Suprapubic skin (tissue), 4 donors: ENCODE measurements around the gene DDX25. TPM values are rescaled to one million over a fixed set of nuclear protein-coding genes. Genes with fewer than 3 reads are reported as not detected.

Source experiments
- DNase-seq, 2 donors: peaks; one replicate each; pipeline ENCODE4 v3.0.0-alpha.2; 2019; ENCODE audit warnings: low spot score in 2 of 2
- H3K27ac ChIP-seq: fragments of 200-600 bp; sonication (generic); one replicate; pipeline ENCODE4 v1.5.1; 2019
- H3K27me3 ChIP-seq: fragments of 200-600 bp; sonication (generic); one replicate; pipeline ENCODE4 v1.5.1; 2019
- H3K36me3 ChIP-seq: fragments of 200-600 bp; sonication (generic); one replicate; pipeline ENCODE4 v1.5.1; 2019
- H3K4me1 ChIP-seq: fragments of 200-600 bp; sonication (generic); one replicate; pipeline ENCODE4 v1.5.1; 2019
- H3K4me3 ChIP-seq: fragments of 200-600 bp; sonication (generic); one replicate; pipeline ENCODE4 v1.5.1; 2019; ENCODE audit warnings: mild to moderate bottlenecking
- H3K9me3 ChIP-seq: fragments of 200-600 bp; sonication (generic); one replicate; pipeline ENCODE4 v1.5.1; 2019
- EP300 ChIP-seq: sonication (generic); formaldehyde crosslinking; IDR thresholded peaks from one replicate; pipeline ENCODE4 v1.6.1; 2017; ENCODE audit warnings: antibody characterized with exemption
- POLR2A ChIP-seq, 2 donors: fragments of 450-650 bp; IDR thresholded peaks; one replicate each; pipeline ENCODE4 v1.6.1; 2017; ENCODE audit warnings: antibody characterized with exemption in 2 of 2, mild to moderate bottlenecking in 2 of 2, moderate library complexity in 2 of 2
- POLR2AphosphoS5 ChIP-seq, 3 donors: sonication (generic); formaldehyde crosslinking; IDR thresholded peaks; one replicate each; pipeline ENCODE4 v1.6.1; 2017; ENCODE audit warnings: antibody characterized with exemption in 3 of 3
- WGBS: methylation state at CpG from one replicate; pipeline ENCODE4 v1.1.5; 2018; 5-methylcytosine and 5-hydroxymethylcytosine counted together
- total RNA-seq, 4 donors: library from RNA; depleted of rRNA; stranded (reverse); fragments of >200 nt; gene quantifications; one replicate each; pipeline ENCODE4 v1.1.0, GENCODE V29; 2016
- TF ChIP-seq, protein P1 (sequence below), 2 donors: fragments of 200-600 bp in 1 of 2; fragments of 450-650 bp in 1 of 2; sonication (generic) in 1 of 2; IDR thresholded peaks; one replicate each; pipeline ENCODE4 v1.5.1; 2016 to 2019; ENCODE audit warnings: antibody characterized with exemption in 2 of 2, mild to moderate bottlenecking in 1 of 2, moderate library complexity in 1 of 2

Gene DDX25
- total RNA-seq, 4 donors from 2014 or later, result 0.15 to 1.2 (median 0.32) TPM; not detected in 1

DNA sequence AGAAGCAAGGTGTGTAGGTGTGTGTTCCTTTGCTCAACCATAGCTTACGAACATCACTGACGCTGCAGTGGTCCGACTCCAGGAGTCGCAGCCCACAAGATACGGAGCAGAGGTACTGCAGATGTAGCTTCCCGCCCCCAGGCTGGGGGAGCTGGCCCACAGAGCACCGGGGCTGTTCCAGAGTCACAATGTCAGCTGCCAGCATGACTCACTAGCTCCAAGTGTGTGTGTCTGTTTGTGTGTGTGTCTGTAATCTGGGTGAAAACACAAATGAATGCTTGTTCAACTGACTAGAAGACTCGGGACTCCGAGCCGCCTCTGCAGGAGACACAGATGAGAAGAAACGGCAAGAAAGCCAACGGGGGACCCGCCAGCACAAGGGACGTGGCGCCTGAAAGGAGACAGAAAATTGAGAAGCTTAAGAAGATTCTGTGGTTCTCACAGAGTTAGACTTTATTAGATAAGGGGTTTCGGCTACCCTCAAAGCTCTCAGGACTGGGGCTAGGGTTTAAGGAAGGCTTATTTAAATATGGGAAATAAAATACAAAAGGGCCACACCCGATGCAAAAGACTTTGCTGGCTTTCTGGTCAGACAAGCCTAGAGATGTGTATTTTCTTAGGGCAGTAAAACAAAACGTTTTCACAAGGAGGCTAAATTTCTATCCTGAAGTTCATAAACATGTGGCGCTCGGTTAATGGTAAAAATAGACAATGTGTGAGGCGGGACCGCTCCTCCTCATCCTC lies 52.3 kb downstream of the DDX25 start:
- Histone ChIP-seq H3K27me3 (no peaks in the 10 kb centered on the region), H3K36me3 (peaks cover 21% of the 10 kb centered on the region), H3K4me3 (no peak overlapping the region), H3K9me3 (no peaks in the 10 kb centered on the region), H3K27ac (peak overlapping the region; percentile 71), H3K4me1 (peaks cover 42% of the 10 kb centered on the region)
- WGBS, result 35% methylated on average over 20 of the region's 22 CpGs
- no peak for DNase-seq
- TF ChIP-seq POLR2AphosphoS5 (IDR thresholded peaks at IDR 0.05) (no peak), EP300 (no peak), POLR2A (IDR thresholded peaks at IDR 0.05) (no peak)
- TF ChIP-seq, protein P1, sequence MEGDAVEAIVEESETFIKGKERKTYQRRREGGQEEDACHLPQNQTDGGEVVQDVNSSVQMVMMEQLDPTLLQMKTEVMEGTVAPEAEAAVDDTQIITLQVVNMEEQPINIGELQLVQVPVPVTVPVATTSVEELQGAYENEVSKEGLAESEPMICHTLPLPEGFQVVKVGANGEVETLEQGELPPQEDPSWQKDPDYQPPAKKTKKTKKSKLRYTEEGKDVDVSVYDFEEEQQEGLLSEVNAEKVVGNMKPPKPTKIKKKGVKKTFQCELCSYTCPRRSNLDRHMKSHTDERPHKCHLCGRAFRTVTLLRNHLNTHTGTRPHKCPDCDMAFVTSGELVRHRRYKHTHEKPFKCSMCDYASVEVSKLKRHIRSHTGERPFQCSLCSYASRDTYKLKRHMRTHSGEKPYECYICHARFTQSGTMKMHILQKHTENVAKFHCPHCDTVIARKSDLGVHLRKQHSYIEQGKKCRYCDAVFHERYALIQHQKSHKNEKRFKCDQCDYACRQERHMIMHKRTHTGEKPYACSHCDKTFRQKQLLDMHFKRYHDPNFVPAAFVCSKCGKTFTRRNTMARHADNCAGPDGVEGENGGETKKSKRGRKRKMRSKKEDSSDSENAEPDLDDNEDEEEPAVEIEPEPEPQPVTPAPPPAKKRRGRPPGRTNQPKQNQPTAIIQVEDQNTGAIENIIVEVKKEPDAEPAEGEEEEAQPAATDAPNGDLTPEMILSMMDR (IDR thresholded peaks at IDR 0.05), result no peak

DNA sequence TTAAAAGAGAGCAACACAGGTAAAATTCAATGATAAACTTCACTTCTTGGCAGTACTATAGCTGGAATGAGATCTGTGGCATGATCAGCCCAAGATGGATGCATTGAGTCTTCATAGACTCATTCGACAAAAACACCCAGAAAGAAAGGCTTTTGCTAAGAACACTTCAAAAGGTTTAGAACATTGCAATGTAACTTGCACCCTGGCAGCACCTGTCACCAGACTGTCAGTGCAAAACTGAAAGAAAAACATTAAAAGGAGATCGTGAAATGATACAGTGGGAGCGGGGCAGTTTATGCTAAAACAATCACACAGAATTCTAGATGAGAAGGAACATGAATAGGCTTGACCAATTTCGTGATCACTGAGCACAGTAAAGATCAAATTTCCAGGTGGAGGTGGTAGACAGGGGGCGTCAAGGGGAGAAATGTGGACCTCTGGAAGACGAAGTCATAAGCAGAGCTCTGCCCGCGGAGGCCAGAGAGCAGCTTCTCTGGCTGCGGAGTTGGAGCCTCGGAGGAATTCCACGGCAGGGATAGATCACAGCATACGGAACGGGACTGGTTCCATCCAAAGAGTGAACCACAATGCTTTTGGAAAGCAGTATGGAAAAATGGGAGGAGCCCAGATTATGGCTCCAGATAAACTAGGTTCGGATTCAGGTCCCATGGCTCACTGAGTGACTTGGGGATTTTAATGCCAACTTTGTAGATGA lies 53.5 kb downstream of the DDX25 start:
- DNase-seq, result no peak
- Histone ChIP-seq H3K27me3 (no peaks in the 10 kb centered on the region), H3K9me3 (no peaks in the 10 kb centered on the region), H3K4me3 (no peak overlapping the region), H3K27ac (no peak overlapping the region), H3K4me1 (peaks cover 31% of the 10 kb centered on the region), H3K36me3 (peaks cover 24% of the 10 kb centered on the region)
- TF ChIP-seq, protein P1 (IDR thresholded peaks at IDR 0.05), result no peak
- no peak for TF ChIP-seq EP300
- no peak for TF ChIP-seq POLR2A (IDR thresholded peaks at IDR 0.05)
- no peak for TF ChIP-seq POLR2AphosphoS5 (IDR thresholded peaks at IDR 0.05)
- 56% methylated on average over 14 of the region's 14 CpGs for WGBS

DNA sequence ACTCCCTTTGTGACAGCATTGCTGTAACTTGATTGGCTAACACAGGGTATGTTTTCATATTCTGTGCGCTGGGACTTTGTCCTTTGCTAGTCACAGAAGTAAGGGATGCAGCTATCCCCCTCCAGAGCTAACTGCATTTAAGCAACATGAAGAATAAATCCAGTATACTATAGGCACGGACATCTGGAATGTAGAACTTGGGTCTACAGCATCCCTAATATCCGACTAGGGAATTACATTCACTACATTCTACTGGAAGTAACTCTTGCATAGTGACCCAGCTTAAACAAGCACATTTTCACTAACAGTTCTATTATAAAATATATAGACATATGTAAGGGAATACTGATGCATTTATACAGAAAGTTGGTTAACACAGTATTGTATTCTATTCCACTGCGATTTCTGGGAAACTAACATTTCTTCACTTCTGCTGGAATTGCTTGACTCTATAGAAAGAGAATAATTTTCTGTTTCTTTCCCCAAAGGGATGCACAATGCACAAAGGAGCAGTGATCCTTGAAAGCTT lies 54.6 kb downstream of the DDX25 start:
- H3K36me3 ChIP-seq, result peaks cover 24% of the 10 kb centered on the region
- H3K4me3 ChIP-seq, result no peak overlapping the region
- H3K27ac ChIP-seq, result no peak overlapping the region
- TF ChIP-seq, protein P1 (IDR thresholded peaks at IDR 0.05), result no peak
- no peak for TF ChIP-seq POLR2A (IDR thresholded peaks at IDR 0.05)
- TF ChIP-seq POLR2AphosphoS5 (IDR thresholded peaks at IDR 0.05), result no peak
- no peak for TF ChIP-seq EP300
- no peak for DNase-seq
- no peaks in the 10 kb centered on the region for H3K9me3 ChIP-seq
- H3K4me1 ChIP-seq, result peaks cover 21% of the 10 kb centered on the region
- 81% methylated on average over 4 of the region's 4 CpGs for WGBS
- no peaks in the 10 kb centered on the region for H3K27me3 ChIP-seq

DNA sequence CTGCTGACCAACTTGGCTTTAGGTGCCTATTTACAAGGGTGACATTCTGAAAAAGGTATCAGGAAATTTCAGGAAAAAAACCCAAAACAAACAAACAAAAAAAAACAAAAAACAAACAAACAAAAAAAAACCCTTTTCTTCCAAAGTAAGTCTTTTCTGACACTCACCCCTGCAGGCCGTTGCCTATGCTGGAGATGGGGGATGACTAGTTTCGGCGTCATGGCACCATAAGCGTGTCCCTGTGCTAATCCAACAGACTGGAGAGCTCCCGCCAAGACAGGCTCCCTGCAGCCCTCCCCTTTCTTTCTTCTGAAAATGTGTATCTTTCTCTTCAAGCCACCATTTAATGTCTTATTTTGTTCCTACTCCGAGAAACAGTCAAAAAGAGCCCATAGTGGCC lies 55.2 kb downstream of the DDX25 start:
- 93% methylated on average over 6 of the region's 6 CpGs for WGBS
- no peak for DNase-seq
- H3K9me3 ChIP-seq, result no peaks in the 10 kb centered on the region
- H3K27me3 ChIP-seq, result no peaks in the 10 kb centered on the region
- no peak overlapping the region for H3K27ac ChIP-seq
- peaks cover 17% of the 10 kb centered on the region for H3K4me1 ChIP-seq
- peaks cover 24% of the 10 kb centered on the region for H3K36me3 ChIP-seq
- no peak for TF ChIP-seq EP300
- no peak for TF ChIP-seq POLR2AphosphoS5 (IDR thresholded peaks at IDR 0.05)
- TF ChIP-seq POLR2A (IDR thresholded peaks at IDR 0.05), result no peak
- TF ChIP-seq, protein P1 (IDR thresholded peaks at IDR 0.05), result no peak
- H3K4me3 ChIP-seq, result no peak overlapping the region

DNA sequence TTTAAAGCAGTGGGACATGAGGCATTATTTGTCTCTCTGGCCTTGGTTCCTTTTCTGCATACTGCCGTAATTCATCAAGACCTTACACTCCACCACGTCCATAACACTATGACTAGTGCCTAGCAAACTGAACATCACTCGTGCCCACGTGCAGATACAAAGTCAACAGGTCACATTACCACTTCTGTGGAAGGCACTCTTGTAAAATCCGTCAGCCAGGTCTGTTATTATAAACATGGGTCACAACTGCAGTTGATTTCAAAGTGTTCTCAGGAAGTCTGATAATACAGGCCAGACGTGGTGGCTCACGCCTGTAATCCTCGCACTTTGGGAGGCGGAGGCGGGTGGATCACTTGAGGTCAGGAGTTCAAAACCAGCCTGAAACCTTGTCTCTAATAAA lies 55.6 kb downstream of the DDX25 start:
- Histone ChIP-seq H3K9me3 (no peaks in the 10 kb centered on the region), H3K4me3 (no peak overlapping the region), H3K4me1 (peaks cover 17% of the 10 kb centered on the region), H3K27me3 (no peaks in the 10 kb centered on the region), H3K36me3 (peaks cover 24% of the 10 kb centered on the region), H3K27ac (no peak overlapping the region)
- no peak for TF ChIP-seq EP300
- TF ChIP-seq, protein P1 (IDR thresholded peaks at IDR 0.05), result no peak
- no peak for TF ChIP-seq POLR2A (IDR thresholded peaks at IDR 0.05)
- no peak for TF ChIP-seq POLR2AphosphoS5 (IDR thresholded peaks at IDR 0.05)
- WGBS, result 89% methylated on average over 10 of the region's 10 CpGs
- no peak for DNase-seq
